Measurements from ENCODE around the gene LRMDA.

Gene LRMDA

DNA sequence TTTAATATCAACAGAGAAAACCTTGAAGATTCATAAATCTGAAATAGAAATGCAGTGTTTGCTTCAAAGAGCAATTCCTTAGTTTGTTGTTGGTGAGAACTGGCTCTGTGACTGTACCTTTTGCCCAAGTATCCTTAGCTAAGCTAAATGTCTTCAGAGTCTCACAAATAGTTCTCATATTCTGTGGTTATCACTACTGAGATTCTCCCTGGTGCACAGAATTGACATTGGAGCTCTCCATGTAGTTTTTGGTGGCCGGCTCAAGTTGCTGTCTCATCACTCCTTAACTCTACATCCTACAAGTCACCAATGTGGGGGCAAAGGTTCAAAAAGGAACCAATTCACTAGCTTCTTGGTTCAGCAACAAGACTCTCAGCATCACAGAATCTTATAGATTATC is 780.3 kb downstream of the LRMDA start:
- no peak for DNase-seq (ENCODE audit: low read depth)

- DNase-seq (ENCODE audit: low read depth): no peak
These were observed 782.5 kb downstream of the LRMDA start for GRCh38 chr10:76213876-76214275.

DNA sequence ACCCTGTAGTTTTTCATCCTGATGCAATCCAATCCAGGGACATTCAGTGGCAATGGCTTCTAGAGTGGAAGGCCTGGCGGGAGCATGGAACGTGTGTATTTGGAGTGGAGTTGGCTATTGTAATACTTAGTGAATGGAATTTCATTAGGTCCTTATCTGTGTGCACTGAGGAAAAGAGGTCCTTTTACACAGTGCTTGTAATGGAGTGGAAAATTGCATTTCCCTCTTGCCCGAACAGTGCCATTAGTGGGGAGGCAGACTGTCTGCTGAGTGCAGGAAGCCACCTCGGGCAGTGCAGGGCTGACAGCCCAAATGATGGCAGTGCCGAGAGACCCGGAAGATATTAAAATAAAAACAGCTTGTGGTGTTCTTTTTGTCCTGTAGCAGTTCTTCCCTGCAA is 786.6 kb downstream of the LRMDA start:
- DNase-seq (ENCODE audit: low read depth): no peak

GRCh38 chr10:76229341-76229740 is 797.9 kb downstream of the LRMDA start:
- DNase-seq (ENCODE audit: low read depth): no peak

DNA sequence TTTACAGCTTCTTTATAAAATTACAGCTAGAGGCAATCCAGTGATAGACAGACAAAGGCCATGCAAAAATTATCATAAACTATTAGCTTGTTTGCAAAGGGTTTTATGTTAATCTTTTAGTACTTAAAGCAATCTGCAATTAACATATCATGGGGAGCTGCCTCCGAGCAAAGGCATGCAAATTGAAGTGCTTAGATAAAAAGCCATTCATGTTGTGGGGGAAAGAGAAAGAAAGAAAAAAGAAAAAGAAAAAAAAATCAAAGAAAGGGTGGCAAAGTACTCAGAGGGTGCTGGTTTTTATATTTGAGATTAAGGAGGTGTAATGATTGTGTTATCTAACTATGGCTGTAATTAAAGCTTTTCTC is 799.5 kb downstream of the LRMDA start:
- no peak for DNase-seq (ENCODE audit: low read depth)

DNA sequence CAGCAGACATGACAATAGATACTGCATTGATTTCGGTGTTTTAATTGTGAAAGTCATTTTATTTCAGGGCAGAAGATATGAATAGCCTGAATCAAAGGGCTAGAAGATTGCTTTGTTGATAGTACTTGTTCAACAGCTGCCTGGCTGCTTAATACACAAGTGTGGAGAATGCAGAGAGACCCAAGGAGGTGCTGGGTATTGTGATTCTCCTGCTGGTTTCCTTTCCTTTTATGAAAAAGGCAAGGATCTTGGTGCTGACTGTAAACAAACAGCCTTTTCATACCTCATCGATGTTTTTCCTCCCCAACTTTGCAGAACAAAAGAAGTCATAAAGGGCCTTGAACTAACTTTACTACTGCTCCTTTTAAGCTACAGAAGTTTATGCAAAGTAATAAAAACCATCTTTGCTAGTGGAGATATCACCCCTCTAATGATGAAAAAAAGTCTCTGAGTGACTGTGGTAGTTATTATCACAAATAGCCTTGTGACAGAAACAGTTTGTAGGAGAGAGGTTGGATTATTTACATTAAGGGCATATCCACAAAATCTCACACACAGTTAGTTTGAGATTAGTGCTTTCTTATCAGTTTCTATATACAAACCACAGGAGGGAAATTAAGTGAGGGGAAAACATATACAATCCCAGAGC is 800.0 kb downstream of the LRMDA start:
- DNase-seq (ENCODE audit: low read depth): no peak

GRCh38 chr10:76234499-76235226 is 803.2 kb downstream of the LRMDA start:
- DNase-seq (ENCODE audit: low read depth): no peak

DNA sequence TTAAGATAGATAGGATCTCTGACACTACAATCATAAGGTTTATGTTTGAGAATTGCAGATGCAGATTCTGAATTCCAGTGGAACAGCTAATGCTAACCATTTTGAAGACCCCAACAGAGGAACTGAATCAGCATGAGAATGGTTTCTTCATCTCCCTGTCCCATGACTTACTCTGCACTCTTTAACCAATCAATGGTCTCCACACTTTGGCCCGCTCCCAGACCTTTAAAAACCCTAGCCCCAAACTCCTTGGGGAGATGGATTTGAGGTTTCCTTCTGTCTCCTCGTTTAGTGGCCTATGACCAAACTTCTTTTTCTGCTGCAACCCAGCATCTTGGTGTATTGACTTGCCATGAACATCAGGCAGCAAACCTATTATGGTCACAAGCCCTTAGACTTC is 804.9 kb downstream of the LRMDA start:
- no peak for DNase-seq (ENCODE audit: low read depth)

GRCh38 chr10:76242956-76243355 is 811.5 kb downstream of the LRMDA start:
- no peak for DNase-seq (ENCODE audit: low read depth)

DNA sequence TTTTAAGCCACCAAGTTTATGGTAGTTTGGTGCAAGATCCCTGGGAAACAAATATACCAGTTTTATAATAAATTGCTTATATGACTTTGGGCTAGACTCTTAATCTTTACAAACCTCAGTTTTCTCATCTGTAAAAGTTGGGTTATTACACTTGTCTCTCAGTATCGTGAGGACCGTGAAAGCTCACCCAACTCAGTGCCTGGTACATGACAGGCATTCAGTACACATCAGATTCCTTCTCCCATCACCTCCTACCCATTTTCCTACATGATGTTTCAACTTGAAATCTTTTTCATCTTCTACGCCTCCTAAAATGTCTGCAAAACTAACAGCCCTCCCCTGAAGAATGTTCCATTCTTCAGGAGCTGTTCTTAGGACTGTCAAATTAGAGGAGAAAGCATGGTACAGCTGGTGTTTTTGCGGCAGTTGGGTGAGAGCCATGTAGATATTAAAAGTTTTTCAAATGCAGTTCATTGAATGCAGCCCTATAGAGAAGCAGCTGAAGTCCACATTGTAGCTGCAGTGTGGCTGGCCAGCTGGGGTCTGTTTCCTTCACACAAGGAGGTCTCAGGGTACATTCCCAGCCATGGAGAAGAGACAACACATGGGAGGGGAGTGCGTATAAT is 812.8 kb downstream of the LRMDA start:
- DNase-seq (ENCODE audit: low read depth): no peak

GRCh38 chr10:76245951-76246495 is 814.6 kb downstream of the LRMDA start:
- DNase-seq (ENCODE audit: low read depth): no peak

DNA sequence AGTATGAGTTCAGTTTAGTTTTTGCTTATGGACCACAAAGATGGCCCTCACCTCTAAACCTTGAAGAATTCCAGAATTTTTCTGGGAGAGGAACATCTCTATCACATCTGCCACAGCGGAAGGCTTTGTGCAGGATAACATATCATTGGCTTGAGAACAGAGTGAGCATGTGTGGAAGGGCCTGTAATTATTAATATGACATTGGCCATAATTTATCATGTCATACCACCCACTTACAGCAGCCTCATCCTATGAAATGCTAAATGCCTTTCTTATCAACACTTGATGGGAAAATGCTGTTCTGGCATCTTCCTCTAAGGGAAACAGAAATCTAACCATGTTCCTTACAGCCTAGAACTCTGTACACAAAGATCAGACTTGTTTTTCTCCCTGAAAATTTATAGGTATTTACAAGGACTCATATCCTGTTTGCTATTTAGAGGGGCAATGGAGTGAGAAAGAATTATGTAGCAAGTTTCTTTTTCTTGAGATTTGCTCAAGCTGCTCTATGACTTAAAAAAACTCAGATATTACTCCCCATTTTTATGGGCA is 817.3 kb downstream of the LRMDA start:
- DNase-seq (ENCODE audit: low read depth): no peak

- no peak for DNase-seq (ENCODE audit: low read depth)
These were observed 820.6 kb downstream of the LRMDA start for GRCh38 chr10:76251841-76252671.

DNA sequence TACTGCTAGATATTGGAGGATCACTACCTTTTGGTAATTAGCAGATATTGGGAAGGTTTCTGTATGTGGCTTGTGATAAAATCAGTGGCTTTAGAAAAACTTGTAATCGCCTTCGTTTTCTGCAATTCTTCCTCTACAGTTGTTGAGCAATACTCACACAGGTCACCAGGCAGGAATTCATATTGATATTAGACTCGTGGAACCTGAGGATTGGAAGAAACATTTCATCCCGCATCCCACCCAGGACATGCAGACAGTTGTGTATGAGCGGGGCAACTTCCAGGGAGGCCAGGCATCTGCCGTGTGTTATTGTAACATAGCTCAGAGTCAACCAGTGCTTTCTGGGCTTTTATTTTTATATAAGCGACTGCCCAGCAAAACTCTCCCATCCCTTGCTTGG is 821.3 kb downstream of the LRMDA start:
- DNase-seq (ENCODE audit: low read depth): no peak

DNA sequence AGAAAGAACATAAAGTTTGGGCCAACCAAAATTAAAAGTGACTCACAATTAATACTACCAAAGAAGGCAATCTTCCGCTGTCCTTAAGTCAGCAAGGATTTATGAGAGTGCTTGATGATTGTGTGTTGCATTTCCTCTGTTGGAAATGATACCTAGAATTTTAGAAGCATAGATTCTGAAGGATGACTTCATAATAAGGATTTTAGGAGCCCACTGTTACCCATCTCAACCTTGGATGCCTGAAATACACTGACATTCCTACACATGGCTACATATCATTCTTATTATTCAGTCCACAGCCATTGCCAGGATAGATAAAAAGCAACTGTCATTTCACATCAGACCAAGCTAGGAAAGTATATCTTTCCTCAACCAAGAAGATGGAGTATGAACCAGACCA is 823.8 kb downstream of the LRMDA start:
- DNase-seq (ENCODE audit: low read depth): no peak

GRCh38 chr10:76257816-76258215 is 826.4 kb downstream of the LRMDA start:
- no peak for DNase-seq (ENCODE audit: low read depth)

- DNase-seq (ENCODE audit: low read depth): no peak
These were observed 834.2 kb downstream of the LRMDA start for GRCh38 chr10:76265441-76266113.

DNA sequence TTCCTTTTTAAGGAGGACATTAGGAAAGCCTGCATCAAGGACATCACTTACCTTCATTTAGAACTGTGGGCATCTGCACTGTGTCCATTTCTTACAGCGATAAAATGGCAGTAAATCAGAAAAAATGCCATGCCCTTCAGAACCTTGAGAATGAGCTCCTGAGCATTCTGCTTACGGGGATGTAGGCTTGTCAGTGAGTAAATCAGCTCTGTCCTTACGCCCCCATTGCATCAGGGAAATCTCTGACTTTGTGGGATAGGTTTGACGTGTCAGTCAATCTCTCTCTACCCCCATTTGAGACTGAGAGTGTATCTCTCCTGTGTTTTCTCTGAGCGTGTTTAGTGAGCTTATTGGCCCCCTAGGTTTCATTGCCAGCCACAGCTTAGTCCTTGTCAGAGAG is 837.1 kb downstream of the LRMDA start:
- no peak for DNase-seq (ENCODE audit: low read depth)

- DNase-seq (ENCODE audit: low read depth): no peak
These were observed 837.5 kb downstream of the LRMDA start for GRCh38 chr10:76268954-76269353.

DNA sequence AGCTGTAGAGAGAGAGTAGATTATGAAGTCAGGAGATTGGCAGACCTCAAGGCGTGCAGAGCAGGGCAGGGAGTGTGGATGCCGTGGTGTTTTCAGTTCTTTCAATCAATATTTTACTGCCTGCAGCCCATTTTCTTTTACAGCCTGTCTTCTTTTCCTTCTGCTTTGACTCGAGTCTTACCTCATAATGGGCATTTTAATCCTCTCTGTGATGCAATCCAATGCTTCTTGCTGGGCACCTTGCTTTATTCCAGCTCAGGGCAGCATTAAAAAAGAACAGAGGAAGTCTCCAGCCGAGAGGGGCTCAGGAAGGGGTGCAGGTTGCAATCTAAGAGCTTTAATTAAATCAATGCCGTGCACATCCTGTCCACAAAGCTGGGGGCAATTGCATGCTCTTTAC is 839.0 kb downstream of the LRMDA start:
- DNase-seq (ENCODE audit: low read depth): no peak

- DNase-seq (ENCODE audit: low read depth): no peak
These were observed 843.5 kb downstream of the LRMDA start for GRCh38 chr10:76274933-76275332.

Measured in activated T-helper 9 cell treated with anti-CD3 and anti-CD28 coated beads, Interleukin-2, amount 50 U/mL, for 16 hours (primary cell).